Measurements from ENCODE around the gene HGFAC.

HGFAC gene

GRCh38 chr4:3426465-3427133, 15.2 kb upstream of the HGFAC start:
- DNase-seq = no peak

GRCh38 chr4:3427134-3427476, 14.7 kb upstream of the HGFAC start:
- no peak for DNase-seq

GRCh38 chr4:3427706-3428446, 13.9 kb upstream of the HGFAC start:
- no peak for DNase-seq

- no peak for DNase-seq
These were observed 12.1 kb upstream of the HGFAC start for GRCh38 chr4:3429651-3430050.

GRCh38 chr4:3430524-3430923, 11.2 kb upstream of the HGFAC start:
- no peak for DNase-seq

GRCh38 chr4:3431446-3431993, 10.2 kb upstream of the HGFAC start:
- DNase-seq = no peak

- DNase-seq = no peak
These were observed 9.4 kb upstream of the HGFAC start for GRCh38 chr4:3432381-3432790.

GRCh38 chr4:3433138-3433869, 8.5 kb upstream of the HGFAC start:
- no peak for DNase-seq

GRCh38 chr4:3434881-3435685, 6.7 kb upstream of the HGFAC start:
- no peak for DNase-seq

GRCh38 chr4:3435686-3435956, 6.1 kb upstream of the HGFAC start:
- no peak for DNase-seq

- DNase-seq = no peak
These were observed 5.5 kb upstream of the HGFAC start for GRCh38 chr4:3436048-3436797.

- peak; percentile 20 for DNase-seq
These were observed 4.8 kb upstream of the HGFAC start for GRCh38 chr4:3436798-3437581.

GRCh38 chr4:3437582-3437936, 4.2 kb upstream of the HGFAC start:
- no peak for DNase-seq

- no peak for DNase-seq
These were observed 3.5 kb upstream of the HGFAC start for GRCh38 chr4:3437998-3438846.

GRCh38 chr4:3438847-3439180, 3.0 kb upstream of the HGFAC start:
- no peak for DNase-seq

- DNase-seq = no peak
These were observed 2.4 kb upstream of the HGFAC start for GRCh38 chr4:3439391-3439790.

- DNase-seq = no peak
These were observed 1.8 kb upstream of the HGFAC start for GRCh38 chr4:3440011-3440410.

GRCh38 chr4:3440979-3441500, 728 bp upstream of the HGFAC start:
- peak; percentile 31 for DNase-seq

- DNase-seq = no peak
These were observed 741 bp downstream of the HGFAC start for GRCh38 chr4:3442460-3442958.
